Astrocyte (in vitro differentiated cells and primary cell): ENCODE results near the gene OPA3. TPM values are rescaled to one million over a fixed set of nuclear protein-coding genes. Genes with fewer than 3 reads are reported as not detected.

Source experiments
- DNase-seq: peaks from one replicate; pipeline ENCODE4 v3.0.0-alpha.2; 2010; ENCODE audit warnings: low read depth
- FAIRE-seq: peaks from 2 replicates; lab custom pipeline; 2011; peaks lifted over from hg19 to GRCh38; lab: Jason Lieb, UNC
- H2AFZ ChIP-seq: 2 replicates; pipeline ENCODE4 v1.6.0; 2012; ENCODE audit warnings: low read depth, low read length, inconsistent platforms
- H3K27ac ChIP-seq: 2 replicates; pipeline ENCODE4 v1.5.1; 2011; ENCODE audit warnings: low read depth, low read length, inconsistent platforms
- H3K27me3 ChIP-seq: 2 replicates; pipeline ENCODE4 v1.6.0; 2011; ENCODE audit warnings: low read length, inconsistent platforms; ENCODE audit not compliant: insufficient read depth
- H3K36me3 ChIP-seq: 2 replicates; pipeline ENCODE4 v1.5.1; 2011; ENCODE audit warnings: low read length, inconsistent platforms; ENCODE audit not compliant: insufficient read depth
- H3K4me1 ChIP-seq: 2 replicates; pipeline ENCODE4 v1.5.1; 2011; ENCODE audit warnings: low read length, inconsistent platforms; ENCODE audit not compliant: insufficient read depth
- H3K4me2 ChIP-seq: 2 replicates; pipeline ENCODE4 v1.6.0; 2012; ENCODE audit warnings: low read length, inconsistent platforms
- H3K4me3 ChIP-seq: 2 replicates; pipeline ENCODE4 v1.5.1; 2011; ENCODE audit warnings: low read depth, mild to moderate bottlenecking, low read length, inconsistent platforms; ENCODE audit not compliant: insufficient read depth
- H3K79me2 ChIP-seq: 2 replicates; pipeline ENCODE4 v1.6.0; 2012; ENCODE audit warnings: mild to moderate bottlenecking, low read length, inconsistent platforms; ENCODE audit not compliant: insufficient read depth
- H3K9ac ChIP-seq: 2 replicates; pipeline ENCODE4 v1.6.0; 2012; ENCODE audit warnings: mild to moderate bottlenecking, low read length, inconsistent platforms
- H3K9me3 ChIP-seq: 2 replicates; pipeline ENCODE4 v1.5.1; 2012; ENCODE audit warnings: low read depth, mild to moderate bottlenecking, low read length, inconsistent platforms; ENCODE audit not compliant: insufficient read depth
- H4K20me1 ChIP-seq: 2 replicates; pipeline ENCODE4 v1.6.0; 2012; ENCODE audit warnings: low read length, inconsistent platforms; ENCODE audit not compliant: insufficient read depth
- H3K27ac Mint-ChIP-seq: one replicate; pipeline ENCODE4 v1.8.0; 2021; ENCODE audit warnings: mild to moderate bottlenecking, mixed read lengths; ENCODE audit not compliant: unreplicated experiment
- H3K27me3 Mint-ChIP-seq: one replicate; pipeline ENCODE4 v1.8.0; 2021; ENCODE audit warnings: low read depth, mixed read lengths; ENCODE audit not compliant: unreplicated experiment
- H3K36me3 Mint-ChIP-seq: one replicate; pipeline ENCODE4 v1.8.0; 2021; ENCODE audit warnings: low read depth, mixed read lengths; ENCODE audit not compliant: unreplicated experiment
- H3K4me1 Mint-ChIP-seq: one replicate; pipeline ENCODE4 v1.8.0; 2021; ENCODE audit warnings: low read depth, mixed read lengths; ENCODE audit not compliant: unreplicated experiment
- H3K4me3 Mint-ChIP-seq: one replicate; pipeline ENCODE4 v1.8.0; 2021; ENCODE audit warnings: mild to moderate bottlenecking, moderate library complexity, mixed read lengths; ENCODE audit not compliant: unreplicated experiment
- H3K9me3 Mint-ChIP-seq: one replicate; pipeline ENCODE4 v1.8.0; 2021; ENCODE audit warnings: mild to moderate bottlenecking, mixed read lengths; ENCODE audit not compliant: unreplicated experiment
- EZH2 ChIP-seq: IDR thresholded peaks from 2 replicates; pipeline ENCODE4 v1.6.1; 2012; ENCODE audit warnings: mild to moderate bottlenecking, low read length, inconsistent platforms; ENCODE audit not compliant: insufficient read depth
- total RNA-seq: library from RNA; stranded (reverse); gene quantifications from 2 replicates; pipeline ENCODE4 v1.2.1, GENCODE V29; 2021
- TF ChIP-seq, protein P1 (sequence below): IDR thresholded peaks from 2 replicates; pipeline ENCODE4 v1.5.1; 2011; ENCODE audit warnings: low read depth, mild to moderate bottlenecking, inconsistent platforms, low read length, moderate library complexity; ENCODE audit not compliant: insufficient read depth

The OPA3 gene
- total RNA-seq, 1 donor from 2014 or later, result 12.8 TPM

DNA sequence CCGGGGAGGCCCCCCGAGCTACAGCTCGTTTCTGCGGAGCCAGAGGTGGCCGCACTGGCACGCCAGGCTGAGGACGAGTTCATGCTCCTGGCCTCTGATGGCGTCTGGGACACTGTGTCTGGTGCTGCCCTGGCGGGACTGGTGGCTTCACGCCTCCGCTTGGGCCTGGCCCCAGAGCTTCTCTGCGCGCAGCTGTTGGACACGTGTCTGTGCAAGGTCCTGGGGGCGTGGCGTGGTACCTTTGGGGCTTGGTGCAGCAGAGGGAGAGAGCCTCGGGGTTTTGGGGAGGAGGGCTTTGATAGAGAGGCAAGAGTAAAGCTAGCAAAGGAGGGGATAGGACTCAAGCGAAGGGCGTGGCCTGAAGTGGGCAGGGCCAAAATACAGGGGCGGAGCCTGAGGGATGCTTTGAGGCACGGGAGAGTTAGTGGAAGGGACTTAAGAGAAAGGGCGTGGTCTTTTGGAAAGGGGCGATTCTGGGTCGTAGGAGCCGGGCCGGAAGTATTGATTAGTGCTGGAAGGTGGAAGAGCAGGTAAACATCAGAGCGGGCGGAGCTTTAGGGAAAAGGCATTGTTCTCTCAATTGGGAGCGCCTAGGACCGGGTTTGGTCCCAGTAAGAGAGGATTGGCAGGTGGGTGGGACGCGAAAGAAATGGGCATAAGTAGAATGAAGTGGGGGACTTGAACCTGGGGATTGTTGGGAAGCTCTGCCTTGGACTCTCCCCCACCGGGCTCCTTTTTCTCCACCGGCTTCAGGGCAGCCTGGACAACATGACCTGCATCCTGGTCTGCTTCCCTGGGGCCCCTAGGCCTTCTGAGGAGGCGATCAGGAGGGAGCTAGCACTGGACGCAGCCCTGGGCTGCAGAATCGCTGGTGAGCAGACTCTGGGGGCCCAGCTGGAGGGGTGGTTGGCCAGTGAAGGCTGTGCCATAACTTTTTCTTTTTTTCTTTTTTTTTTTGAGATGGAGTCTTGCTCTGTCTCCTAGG is 85.1 kb downstream of the OPA3 start:
- H3K36me3 Mint-ChIP-seq, result peaks cover 3% of the 10 kb centered on the region
- peak overlapping the region; percentile 77 for H3K4me2 ChIP-seq
- DNase-seq, result no peak
- no peak overlapping the region for H3K9ac ChIP-seq
- no peak for FAIRE-seq
- H3K4me3 ChIP-seq, result peak overlapping the region; percentile 28
- no peaks in the 10 kb centered on the region for H3K36me3 ChIP-seq
- H3K4me1 ChIP-seq, result peaks cover 11% of the 10 kb centered on the region
- TF ChIP-seq EZH2, result no peak
- TF ChIP-seq, protein P1, sequence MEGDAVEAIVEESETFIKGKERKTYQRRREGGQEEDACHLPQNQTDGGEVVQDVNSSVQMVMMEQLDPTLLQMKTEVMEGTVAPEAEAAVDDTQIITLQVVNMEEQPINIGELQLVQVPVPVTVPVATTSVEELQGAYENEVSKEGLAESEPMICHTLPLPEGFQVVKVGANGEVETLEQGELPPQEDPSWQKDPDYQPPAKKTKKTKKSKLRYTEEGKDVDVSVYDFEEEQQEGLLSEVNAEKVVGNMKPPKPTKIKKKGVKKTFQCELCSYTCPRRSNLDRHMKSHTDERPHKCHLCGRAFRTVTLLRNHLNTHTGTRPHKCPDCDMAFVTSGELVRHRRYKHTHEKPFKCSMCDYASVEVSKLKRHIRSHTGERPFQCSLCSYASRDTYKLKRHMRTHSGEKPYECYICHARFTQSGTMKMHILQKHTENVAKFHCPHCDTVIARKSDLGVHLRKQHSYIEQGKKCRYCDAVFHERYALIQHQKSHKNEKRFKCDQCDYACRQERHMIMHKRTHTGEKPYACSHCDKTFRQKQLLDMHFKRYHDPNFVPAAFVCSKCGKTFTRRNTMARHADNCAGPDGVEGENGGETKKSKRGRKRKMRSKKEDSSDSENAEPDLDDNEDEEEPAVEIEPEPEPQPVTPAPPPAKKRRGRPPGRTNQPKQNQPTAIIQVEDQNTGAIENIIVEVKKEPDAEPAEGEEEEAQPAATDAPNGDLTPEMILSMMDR, result no peak
- no peaks in the 10 kb centered on the region for H3K9me3 ChIP-seq
- H3K27me3 ChIP-seq, result peaks cover 13% of the 10 kb centered on the region
- peaks cover 2% of the 10 kb centered on the region for H3K9me3 Mint-ChIP-seq
- peaks cover 24% of the 10 kb centered on the region for H3K27me3 Mint-ChIP-seq
- H3K4me1 Mint-ChIP-seq, result no peaks in the 10 kb centered on the region
- peak overlapping the region; percentile 73 for H2AFZ ChIP-seq
- H3K79me2 ChIP-seq, result no peaks in the 10 kb centered on the region
- peaks cover 12% of the 10 kb centered on the region for H4K20me1 ChIP-seq
- no peak overlapping the region for H3K27ac Mint-ChIP-seq
- H3K27ac ChIP-seq, result no peak overlapping the region
- peak overlapping the region; percentile 51 for H3K4me3 Mint-ChIP-seq

DNA sequence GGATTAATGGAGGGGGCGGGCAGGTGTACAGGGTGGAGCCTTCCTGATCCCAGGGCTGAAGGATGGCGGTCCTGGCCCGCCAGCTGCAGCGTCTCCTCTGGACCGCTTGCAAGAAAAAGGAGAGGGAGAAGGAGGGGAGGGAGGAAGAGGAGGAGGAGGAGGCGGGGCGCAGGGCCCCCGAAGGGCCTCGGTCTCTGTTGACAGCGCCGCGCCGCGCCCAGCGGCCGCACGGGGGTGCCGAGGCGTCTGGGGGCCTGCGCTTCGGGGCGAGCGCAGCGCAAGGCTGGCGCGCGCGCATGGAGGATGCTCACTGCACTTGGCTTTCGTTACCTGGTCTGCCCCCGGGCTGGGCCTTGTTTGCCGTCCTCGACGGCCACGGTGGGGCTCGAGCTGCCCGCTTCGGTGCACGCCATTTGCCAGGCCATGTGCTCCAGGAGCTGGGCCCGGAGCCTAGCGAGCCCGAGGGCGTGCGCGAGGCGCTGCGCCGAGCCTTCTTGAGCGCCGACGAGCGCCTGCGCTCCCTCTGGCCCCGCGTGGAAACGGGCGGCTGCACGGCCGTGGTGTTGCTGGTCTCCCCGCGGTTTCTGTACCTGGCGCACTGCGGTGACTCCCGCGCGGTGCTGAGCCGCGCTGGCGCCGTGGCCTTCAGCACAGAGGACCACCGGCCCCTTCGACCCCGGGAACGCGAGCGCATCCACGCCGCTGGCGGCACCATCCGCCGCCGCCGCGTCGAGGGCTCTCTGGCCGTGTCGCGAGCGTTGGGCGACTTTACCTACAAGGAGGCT is 86.0 kb downstream of the OPA3 start, which contains the start of gene PPM1N:
PPM1N (plus strand) TSS at position 33 of the 785 bp plus-strand sequence; CDS start at position 63, 30 bp downstream.
- no peaks in the 10 kb centered on the region for H3K79me2 ChIP-seq
- peak; percentile 37 for TF ChIP-seq EZH2
- TF ChIP-seq, protein P1, result no peak
- FAIRE-seq (no peak), DNase-seq (no peak)
- no peak within 1 kb of the TSS for H3K27ac ChIP-seq
- H3K9me3 Mint-ChIP-seq, result peaks cover 2% of the 10 kb centered on the region
- H3K4me3 ChIP-seq, result peak within 1 kb of the TSS; percentile 44
- peak within 1 kb of the TSS; percentile 73 for H2AFZ ChIP-seq
- H3K9me3 ChIP-seq, result no peaks in the 10 kb centered on the region
- peak within 1 kb of the TSS; percentile 99 for H3K4me2 ChIP-seq
- H3K36me3 ChIP-seq, result no peaks in the 10 kb centered on the region
- H3K4me1 ChIP-seq, result peaks cover 11% of the 10 kb centered on the region
- H3K36me3 Mint-ChIP-seq, result peaks cover 3% of the 10 kb centered on the region
- H3K27me3 Mint-ChIP-seq, result peaks cover 24% of the 10 kb centered on the region
- H3K9ac ChIP-seq, result peak within 1 kb of the TSS; percentile 56
- peaks cover 12% of the 10 kb centered on the region for H4K20me1 ChIP-seq
- peak within 1 kb of the TSS; percentile 81 for H3K4me3 Mint-ChIP-seq
- peak within 1 kb of the TSS; percentile 91 for H3K27ac Mint-ChIP-seq
- peaks cover 13% of the 10 kb centered on the region for H3K27me3 ChIP-seq
- H3K4me1 Mint-ChIP-seq, result no peaks in the 10 kb centered on the region
